Measurements from ENCODE around the gene ATG7. TPM values are rescaled to one million over a fixed set of nuclear protein-coding genes. Genes with fewer than 3 reads are reported as not detected.

ATG7 gene
- total and polyA plus RNA-seq, 2 experiments from 2014 or later = 18.4 to 38.6 TPM

GRCh38 chr3:11349446-11349845 lies 77.2 kb downstream of the ATG7 start:
- no peaks in the 10 kb centered on the region for H3K4me1 ChIP-seq (ENCODE audit: insufficient read depth)
- no peaks in the 10 kb centered on the region for H3K27me3 ChIP-seq
- no peak overlapping the region for H3K27ac ChIP-seq
- H3K9me2 ChIP-seq (replicated peaks; ENCODE audit: insufficient read depth) = no peaks in the 10 kb centered on the region
- H4K20me1 ChIP-seq (ENCODE audit: insufficient read depth, poor library complexity, severe bottlenecking) = no peaks in the 10 kb centered on the region
- no peak overlapping the region for H3K4me2 ChIP-seq
- H3K4me3 ChIP-seq = no peak overlapping the region
- DNase-seq (ENCODE audit: low spot score) = no peak
- no peaks in the 10 kb centered on the region for H3K79me2 ChIP-seq
- WGBS (ENCODE audit: low lambda C conversion rate, missing lambda C conversion rate) = 83% methylated on average over 2 of the region's 2 CpGs
- TF ChIP-seq EZH2phosphoT487 (IDR thresholded peaks at IDR 0.05; ENCODE audit: low read depth, severe bottlenecking, unreplicated experiment) = no peak
- TF ChIP-seq EZH2 (IDR thresholded peaks at IDR 0.05; ENCODE audit: borderline replicate concordance) = no peak
- TF ChIP-seq, protein P1, sequence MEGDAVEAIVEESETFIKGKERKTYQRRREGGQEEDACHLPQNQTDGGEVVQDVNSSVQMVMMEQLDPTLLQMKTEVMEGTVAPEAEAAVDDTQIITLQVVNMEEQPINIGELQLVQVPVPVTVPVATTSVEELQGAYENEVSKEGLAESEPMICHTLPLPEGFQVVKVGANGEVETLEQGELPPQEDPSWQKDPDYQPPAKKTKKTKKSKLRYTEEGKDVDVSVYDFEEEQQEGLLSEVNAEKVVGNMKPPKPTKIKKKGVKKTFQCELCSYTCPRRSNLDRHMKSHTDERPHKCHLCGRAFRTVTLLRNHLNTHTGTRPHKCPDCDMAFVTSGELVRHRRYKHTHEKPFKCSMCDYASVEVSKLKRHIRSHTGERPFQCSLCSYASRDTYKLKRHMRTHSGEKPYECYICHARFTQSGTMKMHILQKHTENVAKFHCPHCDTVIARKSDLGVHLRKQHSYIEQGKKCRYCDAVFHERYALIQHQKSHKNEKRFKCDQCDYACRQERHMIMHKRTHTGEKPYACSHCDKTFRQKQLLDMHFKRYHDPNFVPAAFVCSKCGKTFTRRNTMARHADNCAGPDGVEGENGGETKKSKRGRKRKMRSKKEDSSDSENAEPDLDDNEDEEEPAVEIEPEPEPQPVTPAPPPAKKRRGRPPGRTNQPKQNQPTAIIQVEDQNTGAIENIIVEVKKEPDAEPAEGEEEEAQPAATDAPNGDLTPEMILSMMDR (IDR thresholded peaks at IDR 0.05; ENCODE audit: poor library complexity) = no peak
- no peaks in the 10 kb centered on the region for H3K36me3 ChIP-seq (replicated peaks; ENCODE audit: insufficient read depth, low read depth)
- H3K9me3 ChIP-seq (ENCODE audit: low read depth) = no peaks in the 10 kb centered on the region
- H2AFZ ChIP-seq = no peak overlapping the region

- Histone ChIP-seq H3K79me2 (no peaks in the 10 kb centered on the region), H3K36me3 (replicated peaks; ENCODE audit: insufficient read depth, low read depth) (no peaks in the 10 kb centered on the region), H3K9me3 (ENCODE audit: low read depth) (no peaks in the 10 kb centered on the region), H2AFZ (no peak overlapping the region), H3K9me2 (replicated peaks; ENCODE audit: insufficient read depth) (no peaks in the 10 kb centered on the region), H3K27me3 (no peaks in the 10 kb centered on the region), H3K27ac (no peak overlapping the region), H3K4me1 (ENCODE audit: insufficient read depth) (no peaks in the 10 kb centered on the region), H4K20me1 (ENCODE audit: insufficient read depth, poor library complexity, severe bottlenecking) (no peaks in the 10 kb centered on the region), H3K4me2 (no peak overlapping the region), H3K4me3 (no peak overlapping the region)
- no peak for DNase-seq (ENCODE audit: low spot score)
- no peak for TF ChIP-seq EZH2phosphoT487 (IDR thresholded peaks at IDR 0.05; ENCODE audit: low read depth, severe bottlenecking, unreplicated experiment)
- TF ChIP-seq EZH2 (IDR thresholded peaks at IDR 0.05; ENCODE audit: borderline replicate concordance) = no peak
- TF ChIP-seq, protein P1 (IDR thresholded peaks at IDR 0.05; ENCODE audit: poor library complexity) = no peak
- 91% methylated on average over 2 of the region's 2 CpGs for WGBS (ENCODE audit: low lambda C conversion rate, missing lambda C conversion rate)
Measured at GRCh38 chr3:11350374-11350773, 78.2 kb downstream of the ATG7 start.

- no peaks in the 10 kb centered on the region for H3K36me3 ChIP-seq (replicated peaks; ENCODE audit: insufficient read depth, low read depth)
- no peak overlapping the region for H3K27ac ChIP-seq
- no peaks in the 10 kb centered on the region for H3K9me3 ChIP-seq (ENCODE audit: low read depth)
- 89% methylated on average over 5 of the region's 5 CpGs for WGBS (ENCODE audit: low lambda C conversion rate, missing lambda C conversion rate)
- no peaks in the 10 kb centered on the region for H3K27me3 ChIP-seq
- H2AFZ ChIP-seq = no peak overlapping the region
- no peak overlapping the region for H3K4me2 ChIP-seq
- TF ChIP-seq EZH2phosphoT487 (IDR thresholded peaks at IDR 0.05; ENCODE audit: low read depth, severe bottlenecking, unreplicated experiment) (no peak), EZH2 (IDR thresholded peaks at IDR 0.05; ENCODE audit: borderline replicate concordance) (no peak)
- TF ChIP-seq, protein P1 (IDR thresholded peaks at IDR 0.05; ENCODE audit: poor library complexity) = no peak
- H3K79me2 ChIP-seq = no peaks in the 10 kb centered on the region
- no peak for DNase-seq (ENCODE audit: low spot score)
- H4K20me1 ChIP-seq (ENCODE audit: insufficient read depth, poor library complexity, severe bottlenecking) = no peaks in the 10 kb centered on the region
- no peaks in the 10 kb centered on the region for H3K9me2 ChIP-seq (replicated peaks; ENCODE audit: insufficient read depth)
- no peak overlapping the region for H3K4me3 ChIP-seq
- no peaks in the 10 kb centered on the region for H3K4me1 ChIP-seq (ENCODE audit: insufficient read depth)
Measured at GRCh38 chr3:11351451-11351850, 79.3 kb downstream of the ATG7 start.

DNA sequence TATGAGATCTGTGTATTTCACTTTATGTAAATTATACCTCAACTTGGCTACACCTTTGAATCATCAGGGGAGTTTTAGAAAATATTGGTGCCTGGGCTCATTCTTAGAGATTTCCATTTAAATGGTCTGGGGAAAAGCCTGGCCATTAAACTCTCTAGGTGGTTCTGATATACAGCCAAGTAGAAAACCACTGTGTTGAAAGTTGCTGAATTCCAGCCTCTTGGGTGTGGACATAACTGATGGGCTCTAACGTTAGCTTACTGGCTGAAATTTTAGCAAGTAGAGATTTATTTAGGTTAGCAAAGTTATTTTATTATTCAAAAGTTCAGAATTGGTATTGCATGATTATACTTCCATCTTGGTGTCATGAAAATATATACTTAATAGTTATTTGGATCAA lies 84.1 kb downstream of the ATG7 start:
- DNase-seq (ENCODE audit: low spot score) = no peak
- H3K79me2 ChIP-seq = no peaks in the 10 kb centered on the region
- TF ChIP-seq EZH2 (IDR thresholded peaks at IDR 0.05; ENCODE audit: borderline replicate concordance) = no peak
- TF ChIP-seq EZH2phosphoT487 (IDR thresholded peaks at IDR 0.05; ENCODE audit: low read depth, severe bottlenecking, unreplicated experiment) = no peak
- TF ChIP-seq, protein P1 (IDR thresholded peaks at IDR 0.05; ENCODE audit: poor library complexity) = no peak
- no peaks in the 10 kb centered on the region for H3K9me2 ChIP-seq (replicated peaks; ENCODE audit: insufficient read depth)
- no peak overlapping the region for H3K4me3 ChIP-seq
- H4K20me1 ChIP-seq (ENCODE audit: insufficient read depth, poor library complexity, severe bottlenecking) = no peaks in the 10 kb centered on the region
- H3K36me3 ChIP-seq (replicated peaks; ENCODE audit: insufficient read depth, low read depth) = no peaks in the 10 kb centered on the region
- WGBS (ENCODE audit: low lambda C conversion rate, missing lambda C conversion rate) = 86% methylated on average over 1 of the region's 1 CpG
- no peaks in the 10 kb centered on the region for H3K9me3 ChIP-seq (ENCODE audit: low read depth)
- H2AFZ ChIP-seq = no peak overlapping the region
- no peaks in the 10 kb centered on the region for H3K4me1 ChIP-seq (ENCODE audit: insufficient read depth)
- no peak overlapping the region for H3K27ac ChIP-seq
- no peak overlapping the region for H3K4me2 ChIP-seq
- no peaks in the 10 kb centered on the region for H3K27me3 ChIP-seq

Data from hepatocyte (in vitro differentiated cells).